ENCODE results near the gene IQSEC1.

IQSEC1 gene

DNA sequence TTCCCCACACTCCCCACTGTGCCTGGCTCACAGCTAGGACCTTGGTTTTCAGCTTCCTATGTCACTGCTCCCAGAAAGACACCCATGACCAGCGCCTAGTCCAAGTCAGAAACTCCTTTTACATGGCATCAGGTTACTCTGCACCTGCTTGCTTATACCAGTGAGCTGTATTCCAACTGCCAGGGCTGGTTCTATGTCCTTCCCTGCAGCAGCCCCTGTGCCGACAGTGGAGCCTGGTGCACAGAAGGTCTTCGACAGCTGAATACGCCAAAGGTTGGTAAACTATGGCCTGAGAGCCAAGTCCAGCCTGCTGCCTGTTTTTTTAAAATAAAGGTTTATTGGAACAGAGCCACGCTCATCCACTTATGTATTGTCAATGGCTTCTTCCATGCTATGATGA lies 102.5 kb downstream of the IQSEC1 start:
- H3K27ac ChIP-seq (ENCODE audit: low read depth, low read length), result no peak overlapping the region
- peaks cover 4 to 41% (median 36%) of the 10 kb centered on the region in 5 donors for H3K4me1 ChIP-seq (ENCODE audit: control insufficient read depth in 5 of 5, insufficient read depth in 5 of 5, low read length in 5 of 5)
- H3K4me3 ChIP-seq (ENCODE audit: low read depth in 1 of 5, low read length in 5 of 5), result no peak overlapping the region
- H3K9me3 ChIP-seq (ENCODE audit: control insufficient read depth in 5 of 5, low read length in 5 of 5), result no peaks in the 10 kb centered on the region
- no peak overlapping the region for H3K9ac ChIP-seq (ENCODE audit: low read length in 5 of 5)
- H3K27me3 ChIP-seq (ENCODE audit: control insufficient read depth in 5 of 5, insufficient read depth in 4 of 5, low read length in 5 of 5), result no peaks in the 10 kb centered on the region
- no peaks in the 10 kb centered on the region for H3K36me3 ChIP-seq (ENCODE audit: control insufficient read depth in 5 of 5, insufficient read depth in 5 of 5, low read length in 5 of 5)

DNA sequence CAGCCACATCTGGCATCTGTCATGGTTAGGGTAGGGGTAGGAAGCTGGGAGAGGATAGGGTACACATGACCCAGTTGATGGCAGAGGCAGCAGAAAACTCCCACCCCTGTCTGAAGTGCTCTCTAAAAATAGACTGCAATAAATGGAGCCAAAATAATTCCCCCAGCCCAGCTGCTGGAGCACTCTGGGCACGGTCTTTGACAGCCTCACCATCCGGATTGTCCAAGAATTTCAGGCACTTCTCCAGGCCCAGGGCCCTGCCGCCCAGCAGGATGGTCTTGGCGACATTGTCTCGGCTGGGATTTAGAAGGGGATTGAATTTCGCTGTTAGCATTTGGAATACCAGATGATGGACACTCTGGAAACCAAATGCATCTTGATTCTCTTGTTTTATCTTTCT lies 103.7 kb downstream of the IQSEC1 start:
- Histone ChIP-seq H3K4me1 (ENCODE audit: control insufficient read depth in 5 of 5, insufficient read depth in 5 of 5, low read length in 5 of 5) (peaks cover 14 to 50% (median 46%) of the 10 kb centered on the region in 5 donors), H3K4me3 (ENCODE audit: low read depth in 1 of 5, low read length in 5 of 5) (no peak overlapping the region), H3K9ac (ENCODE audit: low read length in 5 of 5) (no peak overlapping the region), H3K27ac (ENCODE audit: low read depth, low read length) (no peak overlapping the region), H3K36me3 (ENCODE audit: control insufficient read depth in 5 of 5, insufficient read depth in 5 of 5, low read length in 5 of 5) (no peaks in the 10 kb centered on the region), H3K27me3 (ENCODE audit: control insufficient read depth in 5 of 5, insufficient read depth in 4 of 5, low read length in 5 of 5) (no peaks in the 10 kb centered on the region), H3K9me3 (ENCODE audit: control insufficient read depth in 5 of 5, low read length in 5 of 5) (no peaks in the 10 kb centered on the region)

- Histone ChIP-seq H3K9ac (ENCODE audit: low read length in 5 of 5) (no peak overlapping the region), H3K36me3 (ENCODE audit: control insufficient read depth in 5 of 5, insufficient read depth in 5 of 5, low read length in 5 of 5) (no peaks in the 10 kb centered on the region), H3K9me3 (ENCODE audit: control insufficient read depth in 5 of 5, low read length in 5 of 5) (no peaks in the 10 kb centered on the region), H3K4me3 (ENCODE audit: low read depth in 1 of 5, low read length in 5 of 5) (no peak overlapping the region), H3K27ac (ENCODE audit: low read depth, low read length) (no peak overlapping the region), H3K27me3 (ENCODE audit: control insufficient read depth in 5 of 5, insufficient read depth in 4 of 5, low read length in 5 of 5) (no peaks in the 10 kb centered on the region), H3K4me1 (ENCODE audit: control insufficient read depth in 5 of 5, insufficient read depth in 5 of 5, low read length in 5 of 5) (peaks cover 23 to 58% (median 56%) of the 10 kb centered on the region in 5 donors)
These were observed 104.7 kb downstream of the IQSEC1 start for GRCh38 chr3:12968541-12968940.

GRCh38 chr3:12967606-12968351 lies 105.5 kb downstream of the IQSEC1 start:
- peaks cover 26 to 66% (median 62%) of the 10 kb centered on the region in 5 donors for H3K4me1 ChIP-seq (ENCODE audit: control insufficient read depth in 5 of 5, insufficient read depth in 5 of 5, low read length in 5 of 5)
- no peak overlapping the region for H3K27ac ChIP-seq (ENCODE audit: low read depth, low read length)
- H3K4me3 ChIP-seq (ENCODE audit: low read depth in 1 of 5, low read length in 5 of 5), result peak overlapping the region; percentile 59 to 89 (median 82)
- H3K36me3 ChIP-seq (ENCODE audit: control insufficient read depth in 5 of 5, insufficient read depth in 5 of 5, low read length in 5 of 5), result no peaks in the 10 kb centered on the region
- no peaks in the 10 kb centered on the region for H3K9me3 ChIP-seq (ENCODE audit: control insufficient read depth in 5 of 5, low read length in 5 of 5)
- H3K27me3 ChIP-seq (ENCODE audit: control insufficient read depth in 5 of 5, insufficient read depth in 4 of 5, low read length in 5 of 5), result no peaks in the 10 kb centered on the region
- peak overlapping the region in 3 of 5 donors; percentile 25 to 74 (median 69) for H3K9ac ChIP-seq (ENCODE audit: low read length in 5 of 5)

- H3K4me3 ChIP-seq (ENCODE audit: low read depth in 1 of 5, low read length in 5 of 5), result peak overlapping the region; percentile 72 to 89 (median 83)
- H3K4me1 ChIP-seq (ENCODE audit: control insufficient read depth in 5 of 5, insufficient read depth in 5 of 5, low read length in 5 of 5), result peaks cover 29 to 73% (median 70%) of the 10 kb centered on the region in 5 donors
- peak overlapping the region; percentile 68 to 91 (median 74) for H3K9ac ChIP-seq (ENCODE audit: low read length in 5 of 5)
- no peaks in the 10 kb centered on the region for H3K9me3 ChIP-seq (ENCODE audit: control insufficient read depth in 5 of 5, low read length in 5 of 5)
- H3K27ac ChIP-seq (ENCODE audit: low read depth, low read length), result peak overlapping the region; percentile 50
- H3K36me3 ChIP-seq (ENCODE audit: control insufficient read depth in 5 of 5, insufficient read depth in 5 of 5, low read length in 5 of 5), result no peaks in the 10 kb centered on the region
- H3K27me3 ChIP-seq (ENCODE audit: control insufficient read depth in 5 of 5, insufficient read depth in 4 of 5, low read length in 5 of 5), result no peaks in the 10 kb centered on the region
These were observed 106.2 kb downstream of the IQSEC1 start for GRCh38 chr3:12966847-12967605.

DNA sequence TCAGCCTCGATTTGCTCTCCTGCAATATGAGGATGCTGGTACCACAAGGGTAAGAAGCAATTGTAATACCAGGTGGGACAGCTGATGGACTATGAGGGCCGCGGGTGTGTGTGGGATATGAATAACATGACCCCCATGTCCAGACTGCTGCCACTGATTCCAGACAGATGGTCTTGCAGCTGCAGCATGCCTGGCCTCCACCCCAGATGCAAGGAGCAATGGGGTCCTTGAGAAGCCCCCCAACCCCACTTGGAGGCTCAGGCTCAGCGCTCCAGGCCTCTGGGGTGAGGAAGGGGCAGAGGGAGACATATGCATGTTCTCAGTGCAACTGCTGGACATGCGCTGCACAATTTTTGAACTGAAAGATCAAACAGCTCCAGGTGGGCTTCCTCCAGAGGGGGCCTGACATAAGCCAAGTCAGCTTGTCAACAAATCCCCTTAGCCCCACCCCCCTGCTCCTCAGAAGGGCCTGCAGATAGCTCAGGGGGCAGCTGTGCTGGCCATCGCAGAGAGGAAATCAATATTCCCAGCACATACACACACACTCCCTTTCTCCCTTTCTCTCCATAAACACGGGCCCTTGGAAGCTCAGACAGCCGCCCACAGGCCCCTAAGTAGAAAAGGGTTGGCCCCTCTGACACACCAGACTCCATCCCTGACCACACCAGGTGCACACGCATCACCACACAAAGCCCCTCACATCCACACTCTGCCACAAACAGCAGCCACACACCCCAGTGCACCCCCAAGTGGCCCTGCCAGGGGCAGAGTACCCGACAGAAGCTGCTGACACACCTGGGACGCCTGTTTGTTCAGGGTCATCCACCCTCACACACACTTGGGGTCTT lies 107.0 kb downstream of the IQSEC1 start:
- H3K27ac ChIP-seq (ENCODE audit: low read depth, low read length), result peak overlapping the region; percentile 50
- H3K9ac ChIP-seq (ENCODE audit: low read length in 5 of 5), result peak overlapping the region; percentile 68 to 91 (median 74)
- no peaks in the 10 kb centered on the region for H3K36me3 ChIP-seq (ENCODE audit: control insufficient read depth in 5 of 5, insufficient read depth in 5 of 5, low read length in 5 of 5)
- no peaks in the 10 kb centered on the region for H3K9me3 ChIP-seq (ENCODE audit: control insufficient read depth in 5 of 5, low read length in 5 of 5)
- no peaks in the 10 kb centered on the region for H3K27me3 ChIP-seq (ENCODE audit: control insufficient read depth in 5 of 5, insufficient read depth in 4 of 5, low read length in 5 of 5)
- peaks cover 29 to 79% (median 75%) of the 10 kb centered on the region in 5 donors for H3K4me1 ChIP-seq (ENCODE audit: control insufficient read depth in 5 of 5, insufficient read depth in 5 of 5, low read length in 5 of 5)
- H3K4me3 ChIP-seq (ENCODE audit: low read depth in 1 of 5, low read length in 5 of 5), result peak overlapping the region; percentile 72 to 89 (median 83)

DNA sequence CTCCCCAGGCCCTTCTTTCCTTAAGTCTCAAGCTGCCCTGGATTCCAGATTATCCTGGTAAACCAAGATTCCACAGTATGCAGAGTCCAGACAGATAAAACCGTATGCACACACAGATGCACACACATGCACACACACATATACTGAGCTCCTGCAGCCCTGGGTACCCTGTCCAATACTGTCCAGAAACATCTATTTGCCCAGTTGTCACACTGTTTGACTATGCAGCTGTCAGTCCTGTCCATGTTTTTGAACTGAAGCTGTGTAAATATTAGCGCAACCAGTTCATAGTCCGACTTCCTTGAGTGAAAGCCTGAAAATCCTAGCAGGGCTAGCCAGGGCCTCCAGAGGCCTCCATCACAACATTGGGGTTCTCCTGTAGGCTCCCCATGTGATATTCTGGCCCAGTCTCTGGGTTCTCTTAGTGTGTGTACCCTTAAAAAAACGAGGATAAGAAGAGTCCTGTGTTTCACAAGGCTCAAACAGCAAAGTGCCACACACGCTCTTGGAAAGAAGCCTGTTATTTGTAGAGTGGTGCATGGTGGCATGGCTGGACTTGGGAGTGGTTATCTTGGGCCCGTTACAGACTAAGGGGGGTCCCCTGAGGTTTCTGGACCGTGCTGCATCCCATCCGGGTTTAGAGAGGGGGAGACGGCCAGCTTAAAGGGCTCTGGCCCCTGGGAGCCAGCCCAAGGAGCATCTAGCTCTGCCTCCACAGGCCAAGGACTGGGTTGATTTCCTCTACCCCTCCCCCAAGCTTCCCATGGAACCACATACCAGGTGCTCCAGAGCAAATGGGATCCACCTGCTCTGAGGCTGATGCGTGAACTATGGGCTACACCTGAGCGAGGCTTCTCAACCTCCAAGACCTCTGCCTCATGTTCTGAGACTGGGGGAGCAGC lies 108.3 kb downstream of the IQSEC1 start:
- Histone ChIP-seq H3K4me3 (ENCODE audit: low read depth in 1 of 5, low read length in 5 of 5) (peak overlapping the region in 1 of 5 donors; percentile 10), H3K9ac (ENCODE audit: low read length in 5 of 5) (peak overlapping the region in 1 of 5 donors; percentile 33)

GRCh38 chr3:12963922-12964701 lies 109.1 kb downstream of the IQSEC1 start:
- peak overlapping the region in 1 of 5 donors; percentile 10 for H3K4me3 ChIP-seq (ENCODE audit: low read depth in 1 of 5, low read length in 5 of 5)
- H3K27me3 ChIP-seq (ENCODE audit: control insufficient read depth in 5 of 5, insufficient read depth in 4 of 5, low read length in 5 of 5), result no peaks in the 10 kb centered on the region
- H3K4me1 ChIP-seq (ENCODE audit: control insufficient read depth in 5 of 5, insufficient read depth in 5 of 5, low read length in 5 of 5), result peaks cover 35 to 92% (median 90%) of the 10 kb centered on the region in 5 donors
- H3K9ac ChIP-seq (ENCODE audit: low read length in 5 of 5), result peak overlapping the region in 1 of 5 donors; percentile 31
- H3K27ac ChIP-seq (ENCODE audit: low read depth, low read length), result peak overlapping the region; percentile 57
- no peaks in the 10 kb centered on the region for H3K9me3 ChIP-seq (ENCODE audit: control insufficient read depth in 5 of 5, low read length in 5 of 5)
- no peaks in the 10 kb centered on the region for H3K36me3 ChIP-seq (ENCODE audit: control insufficient read depth in 5 of 5, insufficient read depth in 5 of 5, low read length in 5 of 5)

More for the DNA sequence above, 108.3 kb downstream of the IQSEC1 start:
- H3K27ac ChIP-seq (ENCODE audit: low read depth, low read length), result peak overlapping the region; percentile 57
- H3K36me3 ChIP-seq (ENCODE audit: control insufficient read depth in 5 of 5, insufficient read depth in 5 of 5, low read length in 5 of 5), result no peaks in the 10 kb centered on the region
- H3K9me3 ChIP-seq (ENCODE audit: control insufficient read depth in 5 of 5, low read length in 5 of 5), result no peaks in the 10 kb centered on the region
- no peaks in the 10 kb centered on the region for H3K27me3 ChIP-seq (ENCODE audit: control insufficient read depth in 5 of 5, insufficient read depth in 4 of 5, low read length in 5 of 5)
- peaks cover 32 to 91% (median 88%) of the 10 kb centered on the region in 5 donors for H3K4me1 ChIP-seq (ENCODE audit: control insufficient read depth in 5 of 5, insufficient read depth in 5 of 5, low read length in 5 of 5)
